PC-9 (cell line): ENCODE results near the gene SERP1.

Source experiments
- EZH2 ChIP-seq: fragments of 200-600 bp; sonication (generic); IDR thresholded peaks from 2 replicates; pipeline ENCODE4 v1.8.0; 2017; ENCODE audit warnings: antibody characterized with exemption, low read depth
- TF ChIP-seq, protein P1 (sequence below): fragments of 200-600 bp; sonication (generic); conservative IDR thresholded peaks from 2 replicates; pipeline ENCODE4 v1.6.1; 2017; ENCODE audit warnings: mixed run types, antibody characterized with exemption, mild to moderate bottlenecking, moderate library complexity

DNA sequence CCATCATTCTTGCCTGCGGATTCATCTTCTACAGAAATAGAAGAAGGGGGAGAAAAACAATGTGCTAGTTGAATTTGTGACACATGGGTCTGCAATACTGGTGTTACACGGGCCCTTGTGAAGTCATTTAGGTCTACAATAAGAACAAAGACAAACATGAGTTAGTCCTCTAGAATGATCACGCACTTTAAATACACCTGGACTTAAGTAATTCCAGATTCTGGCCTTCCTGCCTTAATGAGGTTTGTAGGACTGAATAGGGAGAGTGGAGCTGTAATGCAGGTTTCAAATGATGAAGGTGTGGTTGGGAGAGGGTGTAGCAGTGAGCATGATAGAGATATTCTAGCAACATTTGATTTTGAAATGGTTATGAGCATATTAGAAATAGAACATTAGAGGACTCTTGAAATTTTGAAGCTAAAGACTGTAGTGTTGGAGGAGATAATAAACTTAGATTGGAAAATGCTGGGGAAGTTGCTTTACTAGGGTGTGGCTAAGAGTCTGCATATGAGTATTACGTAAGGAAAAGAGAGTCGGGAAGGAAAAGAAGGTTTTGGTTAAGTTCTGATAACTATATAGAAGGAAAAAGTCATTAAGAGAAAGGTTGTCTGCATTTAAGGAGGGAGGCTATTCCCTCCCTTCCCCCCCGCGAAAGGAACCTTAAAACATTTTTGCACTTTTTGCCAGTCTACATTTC lies 897 bp upstream of the SERP1 start:
- TF ChIP-seq, protein P1, sequence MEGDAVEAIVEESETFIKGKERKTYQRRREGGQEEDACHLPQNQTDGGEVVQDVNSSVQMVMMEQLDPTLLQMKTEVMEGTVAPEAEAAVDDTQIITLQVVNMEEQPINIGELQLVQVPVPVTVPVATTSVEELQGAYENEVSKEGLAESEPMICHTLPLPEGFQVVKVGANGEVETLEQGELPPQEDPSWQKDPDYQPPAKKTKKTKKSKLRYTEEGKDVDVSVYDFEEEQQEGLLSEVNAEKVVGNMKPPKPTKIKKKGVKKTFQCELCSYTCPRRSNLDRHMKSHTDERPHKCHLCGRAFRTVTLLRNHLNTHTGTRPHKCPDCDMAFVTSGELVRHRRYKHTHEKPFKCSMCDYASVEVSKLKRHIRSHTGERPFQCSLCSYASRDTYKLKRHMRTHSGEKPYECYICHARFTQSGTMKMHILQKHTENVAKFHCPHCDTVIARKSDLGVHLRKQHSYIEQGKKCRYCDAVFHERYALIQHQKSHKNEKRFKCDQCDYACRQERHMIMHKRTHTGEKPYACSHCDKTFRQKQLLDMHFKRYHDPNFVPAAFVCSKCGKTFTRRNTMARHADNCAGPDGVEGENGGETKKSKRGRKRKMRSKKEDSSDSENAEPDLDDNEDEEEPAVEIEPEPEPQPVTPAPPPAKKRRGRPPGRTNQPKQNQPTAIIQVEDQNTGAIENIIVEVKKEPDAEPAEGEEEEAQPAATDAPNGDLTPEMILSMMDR, result no peak
- TF ChIP-seq EZH2, result no peak
